ENCODE results near the gene ITPKA.

The ITPKA gene

GRCh38 chr15:41550066-41550775, 56.5 kb downstream of the ITPKA start:
- no peak for TF ChIP-seq CTCF (IDR thresholded peaks at IDR 0.05; ENCODE audit: extremely low read depth, missing control alignments)
- DNase-seq (ENCODE audit: low spot score) = no peak

All from GM20000 (cell line).